CD14-positive monocyte (primary cell): ENCODE results near the gene TERT. TPM values are rescaled to one million over a fixed set of nuclear protein-coding genes. Genes with fewer than 3 reads are reported as not detected.

Source experiments
- DNase-seq, 3 donors: peaks; one replicate each; pipeline ENCODE4 v3.0.0-alpha.2; 2011 to 2022
- H2AFZ ChIP-seq: 2 replicates; pipeline ENCODE4 v1.6.0; 2012; ENCODE audit warnings: mild to moderate bottlenecking, low read depth, low read length, inconsistent platforms; ENCODE audit not compliant: insufficient read depth, poor library complexity, severe bottlenecking
- H3K27ac ChIP-seq, 2 donors: 1 replicate in 1 of 2; 2 replicates in 1 of 2; pipeline ENCODE4 v1.5.1; 2012 to 2013; ENCODE audit warnings: low read length in 2 of 2, control low read depth in 1 of 2, inconsistent platforms in 1 of 2, low read depth in 1 of 2, mild to moderate bottlenecking in 1 of 2
- H3K27me3 ChIP-seq, 2 donors: one replicate each; pipeline versions ENCODE4 v1.6.0 to v1.6.1; 2011 to 2013; ENCODE audit warnings: low read length in 2 of 2; ENCODE audit not compliant: control insufficient read depth in 2 of 2, insufficient read depth in 2 of 2
- H3K36me3 ChIP-seq, 2 donors: replicated peaks in 1 of 2; 1 replicate in 1 of 2; 2 replicates in 1 of 2; pipeline versions ENCODE4 v1.5.1 to v1.6.1; 2012 to 2013; ENCODE audit warnings: low read length in 2 of 2, control low read depth in 1 of 2, inconsistent platforms in 1 of 2, mild to moderate bottlenecking in 1 of 2; ENCODE audit not compliant: insufficient read depth in 2 of 2, control insufficient read depth in 1 of 2
- H3K4me1 ChIP-seq, 2 donors: 1 replicate in 1 of 2; 2 replicates in 1 of 2; pipeline versions ENCODE4 v1.5.1 to v1.6.1; 2012 to 2013; ENCODE audit warnings: low read length in 2 of 2, control low read depth in 1 of 2, inconsistent platforms in 1 of 2, mild to moderate bottlenecking in 1 of 2, moderate library complexity in 1 of 2; ENCODE audit not compliant: insufficient read depth in 2 of 2, control insufficient read depth in 1 of 2
- H3K4me2 ChIP-seq: replicated peaks from 2 replicates; pipeline ENCODE3; 2012; ENCODE audit warnings: low read length, moderate library complexity, mild to moderate bottlenecking; ENCODE audit not compliant: poor library complexity, severe bottlenecking; ENCODE audit errors: extremely low read depth
- H3K4me3 ChIP-seq, 3 experiments: fragments of 200-600 bp in 1 of 3; sonication (generic) in 1 of 3; replicated peaks in 1 of 3; 1 replicate in 2 of 3; 2 replicates in 1 of 3; pipeline ENCODE4 v1.5.1; 2011 to 2013; ENCODE audit warnings: low read length in 3 of 3, mild to moderate bottlenecking in 3 of 3, control low read depth in 2 of 3, low read depth in 2 of 3, inconsistent platforms in 1 of 3, moderate library complexity in 1 of 3
- H3K79me2 ChIP-seq: 2 replicates; pipeline ENCODE4 v1.6.0; 2012; ENCODE audit warnings: mild to moderate bottlenecking, control low read depth, inconsistent platforms, low read length, moderate library complexity; ENCODE audit not compliant: insufficient read depth
- H3K9ac ChIP-seq: 2 replicates; pipeline ENCODE4 v1.6.0; 2017; ENCODE audit warnings: low read length, mild to moderate bottlenecking; ENCODE audit not compliant: insufficient read depth, poor library complexity, severe bottlenecking
- H3K9me3 ChIP-seq, 2 donors: replicated peaks in 1 of 2; 1 replicate in 1 of 2; 2 replicates in 1 of 2; pipeline versions ENCODE4 v1.5.1 to v1.6.1; 2012 to 2013; ENCODE audit warnings: low read length in 2 of 2, control low read depth in 1 of 2; ENCODE audit not compliant: control insufficient read depth in 1 of 2, insufficient read depth in 1 of 2
- H4K20me1 ChIP-seq: 2 replicates; pipeline ENCODE4 v1.6.0; 2012; ENCODE audit warnings: mild to moderate bottlenecking, low read length, control low read depth, moderate library complexity; ENCODE audit not compliant: insufficient read depth
- H3K27ac Mint-ChIP-seq, 7 donors: one replicate each; pipeline ENCODE4 v1.8.0; 2020; ENCODE audit warnings: mild to moderate bottlenecking in 7 of 7, mixed read lengths in 7 of 7, moderate library complexity in 6 of 7, inconsistent platforms in 2 of 7
- H3K27me3 Mint-ChIP-seq, 3 donors: one replicate each; pipeline ENCODE4 v1.8.0; 2021 to 2022; ENCODE audit warnings: low read depth in 3 of 3, mild to moderate bottlenecking in 3 of 3, mixed read lengths in 3 of 3, moderate library complexity in 3 of 3, inconsistent platforms in 1 of 3
- H3K36me3 Mint-ChIP-seq, 2 donors: one replicate each; pipeline ENCODE4 v1.8.0; 2020; ENCODE audit warnings: mixed read lengths in 2 of 2, inconsistent platforms in 1 of 2, mild to moderate bottlenecking in 1 of 2
- H3K4me1 Mint-ChIP-seq: one replicate; pipeline ENCODE4 v1.8.0; 2020; ENCODE audit warnings: mild to moderate bottlenecking, mixed read lengths
- H3K4me3 Mint-ChIP-seq, 2 donors: one replicate each; pipeline ENCODE4 v1.8.0; 2020; ENCODE audit warnings: mild to moderate bottlenecking in 2 of 2, mixed read lengths in 2 of 2, moderate library complexity in 1 of 2
- H3K9me3 Mint-ChIP-seq, 7 donors: one replicate each; pipeline ENCODE4 v1.8.0; 2020 to 2022; ENCODE audit warnings: mixed read lengths in 7 of 7, mild to moderate bottlenecking in 6 of 7, moderate library complexity in 6 of 7, inconsistent platforms in 2 of 7
- CTCF ChIP-seq: fragments of 200-600 bp; IDR thresholded peaks from one replicate; pipeline ENCODE4 v1.8.0; 2022; ENCODE audit warnings: antibody characterized with exemption, mild to moderate bottlenecking
- WGBS: methylation state at CpG from one replicate; pipeline ENCODE4 v1.1.5; 2013; ENCODE audit warnings: missing lambda C conversion rate; ENCODE audit not compliant: insufficient coverage; 5-methylcytosine and 5-hydroxymethylcytosine counted together
- intact Hi-C, 2 donors: fragments of 100-400 bp; cut with micrococcal nuclease; formaldehyde crosslinking; loops; one replicate each; pipeline versions ENCODE4 v1.15.0 to v1.15.1; 2023
- polyA plus RNA-seq, 3 donors: library from polyadenylated mRNA; depleted of rRNA in 1 of 3; unstranded in 2 of 3; stranded (reverse) in 1 of 3; fragments of 300-500 nt in 2 of 3; fragments of >200 nt in 1 of 3; fragmentation: Illumina TruSeq in 2 of 3; gene quantifications; 1 replicate in 2 of 3; 2 replicates in 1 of 3; pipeline ENCODE4 v1.2.3, GENCODE V29; 2012 to 2021

The TERT gene
- polyA plus RNA-seq, 3 donors, result not detected

- Mint-ChIP-seq H3K27ac (no peak overlapping the region), H3K27me3 (peaks cover 5 to 8% (median 6%) of the 10 kb centered on the region in 3 donors), H3K36me3 (no peaks in the 10 kb centered on the region), H3K4me3 (no peak overlapping the region), H3K4me1 (peaks cover 21% of the 10 kb centered on the region), H3K9me3 (peaks cover 0 to 4% (median 0%) of the 10 kb centered on the region in 7 donors)
- no peaks in the 10 kb centered on the region for H3K9me3 ChIP-seq
- H4K20me1 ChIP-seq, result no peaks in the 10 kb centered on the region
- TF ChIP-seq CTCF, result no peak
- no peak overlapping the region for H2AFZ ChIP-seq
- no peaks in the 10 kb centered on the region for H3K36me3 ChIP-seq
- H3K4me1 ChIP-seq, result peaks cover 5 to 12% of the 10 kb centered on the region in 2 donors
- H3K4me2 ChIP-seq, result no peak overlapping the region
- 86% methylated on average over 1 of the region's 2 CpGs for WGBS
- intact Hi-C loops, result no loop called here
- no peak overlapping the region for H3K4me3 ChIP-seq
- no peaks in the 10 kb centered on the region for H3K27me3 ChIP-seq
- no peak overlapping the region for H3K9ac ChIP-seq
- H3K79me2 ChIP-seq, result no peaks in the 10 kb centered on the region
- DNase-seq, result no peak
- no peak overlapping the region for H3K27ac ChIP-seq
Observed at GRCh38 chr5:1302258-1302657, 7.4 kb upstream of the TERT start.

- Histone ChIP-seq H3K9me3 (no peaks in the 10 kb centered on the region), H3K79me2 (no peaks in the 10 kb centered on the region), H3K27ac (no peak overlapping the region), H3K9ac (no peak overlapping the region), H2AFZ (no peak overlapping the region), H3K27me3 (peaks cover 0 to 7% of the 10 kb centered on the region in 2 donors), H4K20me1 (no peaks in the 10 kb centered on the region), H3K36me3 (no peaks in the 10 kb centered on the region), H3K4me3 (no peak overlapping the region), H3K4me1 (peaks cover 5 to 12% of the 10 kb centered on the region in 2 donors), H3K4me2 (no peak overlapping the region)
- no peak overlapping the region for H3K27ac Mint-ChIP-seq
- H3K4me3 Mint-ChIP-seq, result no peak overlapping the region
- 95% methylated on average over 7 of the region's 20 CpGs for WGBS
- peaks cover 16 to 21% (median 20%) of the 10 kb centered on the region in 3 donors for H3K27me3 Mint-ChIP-seq
- no peaks in the 10 kb centered on the region for H3K36me3 Mint-ChIP-seq
- DNase-seq, result no peak
- TF ChIP-seq CTCF, result no peak
- intact Hi-C loops, result no loop called here
- peaks cover 19% of the 10 kb centered on the region for H3K4me1 Mint-ChIP-seq
- H3K9me3 Mint-ChIP-seq, result peaks cover 0 to 4% (median 0%) of the 10 kb centered on the region in 7 donors
Observed at GRCh38 chr5:1300581-1301083, 5.8 kb upstream of the TERT start.
